Esophagus muscularis mucosa (tissue), 4 donors: Measurements from ENCODE around the gene AFF3. TPM values are rescaled to one million over a fixed set of nuclear protein-coding genes. Genes with fewer than 3 reads are reported as not detected.

Experiments used
- DNase-seq: peaks from one replicate; pipeline ENCODE4 v3.0.0-alpha.2; 2017; ENCODE audit errors: extremely low spot score
- H3K27ac ChIP-seq, 4 donors: fragments of 200-600 bp; sonication (generic); replicated peaks in 1 of 4; 1 replicate in 3 of 4; 2 replicates in 1 of 4; pipeline ENCODE4 v1.5.1; 2016 to 2019; ENCODE audit warnings: mild to moderate bottlenecking in 1 of 4
- H3K27me3 ChIP-seq, 4 donors: fragments of 200-600 bp; sonication (generic); one replicate each; pipeline versions ENCODE4 v1.5.1 to v1.6.0; 2016 to 2019
- H3K36me3 ChIP-seq, 4 donors: fragments of 200-600 bp; sonication (generic); one replicate each; pipeline ENCODE4 v1.5.1; 2016 to 2019
- H3K4me1 ChIP-seq, 4 donors: fragments of 200-600 bp; sonication (generic); one replicate each; pipeline ENCODE4 v1.5.1; 2016 to 2019
- H3K4me3 ChIP-seq, 4 donors: fragments of 200-600 bp; sonication (generic); 1 replicate in 2 of 4; 2 replicates in 2 of 4; pipeline ENCODE4 v1.5.1; 2016 to 2019; ENCODE audit warnings: mild to moderate bottlenecking in 4 of 4, moderate library complexity in 1 of 4
- H3K9me3 ChIP-seq, 4 donors: fragments of 200-600 bp; sonication (generic); 1 replicate in 3 of 4; 2 replicates in 1 of 4; pipeline ENCODE4 v1.5.1; 2016 to 2019
- CTCF ChIP-seq, 3 experiments: fragments of 200-600 bp in 2 of 3; fragments of 450-650 bp in 1 of 3; sonication (generic) in 2 of 3; IDR thresholded peaks; one replicate each; pipeline ENCODE4 v1.5.1; 2017 to 2019; ENCODE audit warnings: antibody characterized with exemption in 3 of 3, mild to moderate bottlenecking in 2 of 3, moderate library complexity in 1 of 3
- EP300 ChIP-seq: sonication (generic); formaldehyde crosslinking; IDR thresholded peaks from one replicate; pipeline ENCODE4 v1.6.1; 2017; ENCODE audit warnings: antibody characterized with exemption
- POLR2A ChIP-seq: fragments of 450-650 bp; IDR thresholded peaks from one replicate; pipeline ENCODE4 v1.6.1; 2017; ENCODE audit warnings: antibody characterized with exemption, moderate library complexity, mild to moderate bottlenecking, low read depth
- POLR2AphosphoS5 ChIP-seq, 2 donors: sonication (generic); formaldehyde crosslinking; IDR thresholded peaks; one replicate each; pipeline ENCODE4 v1.6.1; 2017; ENCODE audit warnings: antibody characterized with exemption in 2 of 2
- WGBS: methylation state at CpG from one replicate; pipeline ENCODE4 v1.1.5; 2018; 5-methylcytosine and 5-hydroxymethylcytosine counted together
- intact Hi-C: fragments of 100-400 bp; cut with DNase I; formaldehyde crosslinking; loops from one replicate; pipeline ENCODE4 v1.15.1; 2023
- total RNA-seq, 4 donors: library from RNA; depleted of rRNA; stranded (reverse); fragments of >200 nt; gene quantifications; one replicate each; pipeline versions ENCODE4 v1.1.0 to v1.2.1, GENCODE V29; 2016

AFF3 gene
- total RNA-seq, 4 donors from 2014 or later, result 36.4 to 99.5 (median 56.9) TPM

- H3K27ac ChIP-seq, result no peak overlapping the region
- intact Hi-C loops, result no loop called here
- no peak overlapping the region for H3K4me3 ChIP-seq
- 88% methylated on average over 4 of the region's 4 CpGs for WGBS
- H3K9me3 ChIP-seq, result peaks cover 0 to 3% (median 0%) of the 10 kb centered on the region in 4 donors
- peaks cover 0 to 21% (median 9%) of the 10 kb centered on the region in 4 donors for H3K4me1 ChIP-seq
- no peak for TF ChIP-seq POLR2A
- no peak for TF ChIP-seq POLR2AphosphoS5 (IDR thresholded peaks at IDR 0.05)
- no peak for TF ChIP-seq EP300
- TF ChIP-seq CTCF (IDR thresholded peaks at IDR 0.05), result no peak
- no peak for DNase-seq
- H3K27me3 ChIP-seq, result no peaks in the 10 kb centered on the region
- H3K36me3 ChIP-seq, result no peaks in the 10 kb centered on the region
Measured at GRCh38 chr2:100060875-100061274, 81.5 kb downstream of the AFF3 start.

GRCh38 chr2:100059638-100060037 lies 82.8 kb downstream of the AFF3 start:
- Histone ChIP-seq H3K36me3 (no peaks in the 10 kb centered on the region), H3K27ac (no peak overlapping the region), H3K4me1 (peaks cover 0 to 14% (median 5%) of the 10 kb centered on the region in 4 donors), H3K9me3 (peaks cover 0 to 3% (median 0%) of the 10 kb centered on the region in 4 donors), H3K4me3 (no peak overlapping the region), H3K27me3 (no peaks in the 10 kb centered on the region)
- TF ChIP-seq EP300 (no peak), CTCF (IDR thresholded peaks at IDR 0.05) (no peak), POLR2AphosphoS5 (IDR thresholded peaks at IDR 0.05) (no peak), POLR2A (no peak)
- intact Hi-C loops, result no loop called here
- WGBS, result 92% methylated on average over 4 of the region's 4 CpGs
- DNase-seq, result no peak

- Histone ChIP-seq H3K36me3 (no peaks in the 10 kb centered on the region), H3K4me3 (no peak overlapping the region), H3K4me1 (peaks cover 0 to 20% (median 5%) of the 10 kb centered on the region in 4 donors), H3K27ac (no peak overlapping the region), H3K27me3 (no peaks in the 10 kb centered on the region), H3K9me3 (no peaks in the 10 kb centered on the region)
- intact Hi-C loops, result no loop called here
- no peak for TF ChIP-seq POLR2A
- TF ChIP-seq EP300, result no peak
- no peak for DNase-seq
Measured at GRCh38 chr2:100057901-100058261, 84.5 kb downstream of the AFF3 start.

- Histone ChIP-seq H3K36me3 (no peaks in the 10 kb centered on the region), H3K27me3 (no peaks in the 10 kb centered on the region), H3K27ac (no peak overlapping the region), H3K4me3 (no peak overlapping the region), H3K4me1 (peaks cover 0 to 20% (median 5%) of the 10 kb centered on the region in 4 donors), H3K9me3 (no peaks in the 10 kb centered on the region)
- intact Hi-C loops, result no loop called here
- no peak for DNase-seq
- 95% methylated on average over 2 of the region's 2 CpGs for WGBS
- TF ChIP-seq EP300 (no peak), POLR2AphosphoS5 (IDR thresholded peaks at IDR 0.05) (no peak), CTCF (IDR thresholded peaks at IDR 0.05) (no peak), POLR2A (no peak)
Measured at GRCh38 chr2:100054426-100054825, 88.0 kb downstream of the AFF3 start.

- TF ChIP-seq POLR2A (no peak), CTCF (IDR thresholded peaks at IDR 0.05) (no peak), POLR2AphosphoS5 (IDR thresholded peaks at IDR 0.05) (no peak), EP300 (no peak)
- Histone ChIP-seq H3K36me3 (no peaks in the 10 kb centered on the region), H3K4me3 (no peak overlapping the region), H3K27ac (no peak overlapping the region), H3K4me1 (peaks cover 0 to 16% (median 4%) of the 10 kb centered on the region in 4 donors), H3K27me3 (no peaks in the 10 kb centered on the region), H3K9me3 (no peaks in the 10 kb centered on the region)
- 89% methylated on average over 5 of the region's 5 CpGs for WGBS
- no peak for DNase-seq
- intact Hi-C loops, result no loop called here
Measured at GRCh38 chr2:100053087-100053885, 89.1 kb downstream of the AFF3 start.
